GM23248 (cell line): ENCODE data around the gene METTL23. TPM values are rescaled to one million over a fixed set of nuclear protein-coding genes. Genes with fewer than 3 reads are reported as not detected.

ENCODE experiments used
- DNase-seq: peaks from one replicate; pipeline ENCODE4 v3.0.0-alpha.2; 2015
- H2AFZ ChIP-seq: fragments of 200-600 bp; sonication (generic); 2 replicates; pipeline ENCODE4 v1.6.1; 2016; ENCODE audit warnings: antibody characterized with exemption
- H3F3A ChIP-seq: fragments of 200-600 bp; sonication (generic); 2 replicates; pipeline ENCODE4 v1.6.1; 2016; ENCODE audit warnings: mild to moderate bottlenecking, antibody characterized with exemption, mixed run types; ENCODE audit not compliant: insufficient read depth
- H3K27ac ChIP-seq: fragments of 200-600 bp; sonication (generic); 2 replicates; pipeline ENCODE4 v1.5.1; 2016; ENCODE audit warnings: mild to moderate bottlenecking
- H3K27me3 ChIP-seq: fragments of 200-600 bp; sonication (generic); replicated peaks from 2 replicates; pipeline ENCODE4 v1.6.1; 2016; ENCODE audit warnings: mild to moderate bottlenecking; ENCODE audit not compliant: insufficient read depth
- H3K36me3 ChIP-seq: fragments of 200-600 bp; sonication (generic); 2 replicates; pipeline ENCODE4 v1.6.1; 2016; ENCODE audit warnings: low read depth, mild to moderate bottlenecking
- H3K4me1 ChIP-seq: fragments of 200-600 bp; sonication (generic); 2 replicates; pipeline ENCODE4 v1.6.1; 2016; ENCODE audit warnings: mild to moderate bottlenecking; ENCODE audit not compliant: insufficient read depth
- H3K4me2 ChIP-seq: fragments of 200-600 bp; sonication (generic); one replicate; pipeline ENCODE4 v1.6.1; 2016; ENCODE audit warnings: mild to moderate bottlenecking; ENCODE audit not compliant: unreplicated experiment
- H3K4me3 ChIP-seq: fragments of 200-600 bp; sonication (generic); 2 replicates; pipeline ENCODE4 v1.5.1; 2016; ENCODE audit warnings: mild to moderate bottlenecking
- H3K79me2 ChIP-seq: fragments of 200-600 bp; sonication (generic); 2 replicates; pipeline ENCODE4 v1.6.1; 2016; ENCODE audit warnings: mild to moderate bottlenecking; ENCODE audit not compliant: insufficient read depth
- H3K9ac ChIP-seq: fragments of 200-600 bp; sonication (generic); 2 replicates; pipeline ENCODE4 v1.6.1; 2016; ENCODE audit warnings: mild to moderate bottlenecking
- H3K9me2 ChIP-seq: fragments of 200-600 bp; sonication (generic); 2 replicates; pipeline ENCODE4 v1.6.1; 2016; ENCODE audit warnings: mixed run types, mild to moderate bottlenecking, moderate library complexity; ENCODE audit not compliant: insufficient read depth
- H3K9me3 ChIP-seq: fragments of 200-600 bp; sonication (generic); one replicate; pipeline ENCODE4 v1.6.1; 2017; ENCODE audit warnings: low read depth
- H4K20me1 ChIP-seq: fragments of 200-600 bp; sonication (generic); 2 replicates; pipeline ENCODE4 v1.6.0; 2016; ENCODE audit not compliant: insufficient read depth
- EZH2 ChIP-seq: fragments of 200-600 bp; sonication (generic); IDR thresholded peaks from 2 replicates; pipeline ENCODE4 v1.6.1; 2018; ENCODE audit warnings: antibody characterized with exemption, mild to moderate bottlenecking; ENCODE audit not compliant: insufficient read depth, poor library complexity, severe bottlenecking
- EZH2phosphoT487 ChIP-seq: fragments of 200-600 bp; sonication (generic); IDR thresholded peaks from 2 replicates; pipeline ENCODE4 v1.6.1; 2018; ENCODE audit warnings: antibody characterized with exemption, moderate library complexity, mild to moderate bottlenecking, low read depth; ENCODE audit not compliant: insufficient read depth
- WGBS, 2 experiments: methylation state at CpG; one replicate each; pipeline ENCODE4 v1.1.6; 2015 to 2017; ENCODE audit warnings: low lambda C conversion rate in 2 of 2, low coverage in 1 of 2; ENCODE audit errors: missing lambda C conversion rate in 2 of 2; 5-methylcytosine and 5-hydroxymethylcytosine counted together
- in situ Hi-C: fragments of 300-500 bp; cut with MboI; formaldehyde crosslinking; loops from 2 replicates; pipeline ENCODE4 v1.15.0; 2020
- polyA plus RNA-seq: library from polyadenylated mRNA; unstranded; fragments of >200 nt; fragmentation: Nextera tagmentation; extraction: Ambion mirVana; gene quantifications from 2 replicates; pipeline ENCODE4 v1.2.1, GENCODE V29; 2016
- total RNA-seq: library from RNA; depleted of rRNA; stranded (reverse); fragments of >200 nt; shearing (Covaris generic); gene quantifications from 2 replicates; pipeline ENCODE4 v1.2.3, GENCODE V29; 2014

The METTL23 gene
- total and polyA plus RNA-seq, 2 experiments from 2014 or later: 35.6 to 54.8 TPM

DNA sequence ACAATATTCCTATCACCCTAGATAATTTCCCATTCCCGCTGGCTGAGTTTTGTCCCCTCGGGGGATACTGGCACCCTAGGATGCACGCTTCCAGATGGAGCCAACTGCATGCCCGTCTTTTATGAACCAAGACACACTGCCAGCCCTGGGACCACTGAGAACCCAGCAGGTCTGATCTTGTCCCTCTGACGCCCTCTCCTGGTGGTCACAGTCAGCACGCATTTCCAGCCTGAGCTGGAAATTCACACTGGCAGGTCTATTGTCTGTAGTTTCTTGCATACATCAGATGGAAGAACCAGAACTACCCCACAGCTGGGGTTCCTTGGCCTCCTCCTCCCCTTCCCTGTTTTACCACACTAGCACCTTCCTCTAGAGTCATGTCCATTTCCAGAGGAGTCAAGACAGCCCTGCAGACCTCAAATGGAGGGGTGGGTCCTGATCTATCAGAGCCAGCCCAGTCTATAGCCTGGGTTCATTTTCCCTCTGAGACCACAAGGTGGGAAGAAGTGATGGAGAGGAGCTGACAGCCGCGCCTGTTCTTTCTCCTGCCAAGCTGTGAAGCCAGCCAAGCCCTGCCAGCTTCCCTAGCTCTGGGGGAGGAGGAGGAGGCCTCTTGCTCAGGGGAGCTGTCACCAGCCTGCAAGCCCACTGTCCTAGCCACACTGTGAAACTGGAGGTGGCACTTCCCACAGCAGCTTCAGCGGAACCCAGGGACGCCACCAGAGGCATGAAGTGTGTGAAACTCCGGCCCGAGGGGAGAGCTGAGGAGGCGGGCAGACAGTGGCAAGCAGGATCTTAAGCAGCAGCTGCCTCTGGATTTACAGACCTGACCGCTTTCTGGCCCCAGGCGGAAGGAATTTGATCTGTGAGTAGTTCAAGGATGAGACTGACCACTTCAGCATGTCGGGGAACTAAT lies 45.2 kb upstream of the METTL23 start:
- H3K27ac ChIP-seq: peak overlapping the region; percentile 32; the same call in 1 of the 2 replicates
- peaks cover 17% of the 10 kb centered on the region for H3K4me1 ChIP-seq
- H3K4me2 ChIP-seq: no peak overlapping the region
- H3K79me2 ChIP-seq: peaks cover 36% of the 10 kb centered on the region
- no peaks in the 10 kb centered on the region for H3K27me3 ChIP-seq
- no peak for TF ChIP-seq EZH2
- no peak for TF ChIP-seq EZH2phosphoT487
- no peaks in the 10 kb centered on the region for H3K9me3 ChIP-seq
- WGBS, 2 experiments: 66 to 69% methylated on average over 15 to 16 of the region's 16 CpGs
- H3F3A ChIP-seq: peaks cover 7% of the 10 kb centered on the region; the same call in 1 of the 2 replicates
- no peaks in the 10 kb centered on the region for H3K9me2 ChIP-seq
- H2AFZ ChIP-seq: no peak overlapping the region
- H3K9ac ChIP-seq: peak overlapping the region; percentile 6; the same call in 1 of the 2 replicates
- peak; percentile 76 for DNase-seq
- no peak overlapping the region for H3K4me3 ChIP-seq
- H4K20me1 ChIP-seq: no peaks in the 10 kb centered on the region
- peaks cover 27% of the 10 kb centered on the region; the same call in 1 of the 2 replicates for H3K36me3 ChIP-seq
- in situ Hi-C loops: no loop called here

DNA sequence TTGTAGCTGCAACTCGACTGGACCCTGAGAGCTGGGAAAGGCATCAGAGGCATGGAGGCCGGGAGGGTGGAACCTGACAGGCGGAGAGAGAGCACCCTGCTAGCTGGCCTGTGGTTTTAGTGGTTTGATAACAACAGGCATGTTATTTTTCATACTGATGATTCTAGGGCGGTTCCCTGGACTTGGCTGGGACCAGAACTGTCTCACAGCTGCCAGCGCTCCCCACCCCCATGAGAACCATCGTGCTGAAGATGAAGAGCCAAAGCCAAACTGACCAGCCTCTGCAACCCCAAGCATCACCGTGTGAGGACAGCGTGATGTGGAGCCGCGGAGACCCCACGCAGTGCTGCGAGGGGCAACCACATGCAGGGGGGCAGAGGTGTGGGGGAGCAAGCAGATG lies 44.3 kb upstream of the METTL23 start:
- Histone ChIP-seq H3K36me3 (peaks cover 27% of the 10 kb centered on the region; the same call in 1 of the 2 replicates), H3K27me3 (no peaks in the 10 kb centered on the region), H3K4me1 (peaks cover 21% of the 10 kb centered on the region), H3K9ac (no peak overlapping the region), H4K20me1 (no peaks in the 10 kb centered on the region), H2AFZ (no peak overlapping the region), H3K9me2 (no peaks in the 10 kb centered on the region), H3F3A (peaks cover 7% of the 10 kb centered on the region; the same call in 1 of the 2 replicates), H3K79me2 (peaks cover 44% of the 10 kb centered on the region), H3K27ac (peak overlapping the region; percentile 32; the same call in 1 of the 2 replicates), H3K9me3 (no peaks in the 10 kb centered on the region), H3K4me2 (no peak overlapping the region), H3K4me3 (no peak overlapping the region)
- peak; percentile 44 for DNase-seq
- WGBS, 2 experiments: 45 to 47% methylated on average over 11 to 12 of the region's 12 CpGs
- TF ChIP-seq EZH2 (no peak), EZH2phosphoT487 (no peak)
- in situ Hi-C loops: no loop called here

DNA sequence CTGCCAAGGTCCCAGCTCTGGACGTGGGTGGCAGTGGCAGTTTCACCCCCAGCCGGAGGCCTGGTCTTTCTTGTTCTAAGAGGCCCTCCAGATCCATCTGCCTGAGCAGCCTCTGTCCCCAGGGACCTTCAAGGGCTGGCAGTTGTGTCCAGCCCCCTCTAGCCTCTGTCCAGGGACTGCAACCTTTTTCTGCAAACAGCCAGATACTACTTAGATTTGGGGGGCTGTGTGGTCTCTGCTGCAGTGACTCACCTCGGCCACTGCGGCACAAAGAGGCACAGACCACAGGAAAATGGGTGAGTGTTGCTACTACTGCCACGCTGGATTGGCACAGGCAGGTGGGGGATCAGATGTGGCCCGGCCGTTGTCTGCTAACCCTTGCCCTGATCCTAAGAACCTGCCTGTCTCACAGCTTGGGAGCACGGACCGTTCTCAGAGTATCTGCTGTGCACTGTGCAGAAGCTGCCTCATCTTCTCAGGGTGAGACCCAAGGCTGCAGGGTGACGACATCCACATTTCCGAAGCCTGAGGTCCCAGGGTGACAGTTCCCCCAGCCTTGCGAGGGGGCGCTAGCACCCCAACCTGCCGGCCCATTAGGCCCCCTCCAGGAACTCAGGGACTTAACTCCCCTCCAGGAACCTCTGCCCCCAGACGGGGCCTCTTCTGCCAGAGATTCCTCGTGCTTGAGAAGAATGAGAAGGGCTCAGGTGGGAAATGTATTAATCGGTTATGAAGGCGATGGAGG lies 43.5 kb upstream of the METTL23 start:
- no peak for TF ChIP-seq EZH2
- TF ChIP-seq EZH2phosphoT487: no peak
- no peak for DNase-seq
- Histone ChIP-seq H3F3A (peaks cover 11% of the 10 kb centered on the region; the same call in 1 of the 2 replicates), H3K9me2 (no peaks in the 10 kb centered on the region), H3K9me3 (no peaks in the 10 kb centered on the region), H2AFZ (no peak overlapping the region), H3K4me2 (no peak overlapping the region), H3K79me2 (peaks cover 53% of the 10 kb centered on the region), H4K20me1 (no peaks in the 10 kb centered on the region), H3K27me3 (no peaks in the 10 kb centered on the region), H3K4me3 (no peak overlapping the region), H3K27ac (no peak overlapping the region), H3K4me1 (peaks cover 30% of the 10 kb centered on the region), H3K36me3 (peaks cover 27% of the 10 kb centered on the region; the same call in 1 of the 2 replicates), H3K9ac (no peak overlapping the region)
- 80 to 88% methylated on average over 18 of the region's 18 CpGs for WGBS, 2 experiments
- in situ Hi-C loops: no loop called here
